H1 (cell line): ENCODE data around the gene SOCS7. TPM values are rescaled to one million over a fixed set of nuclear protein-coding genes. Genes with fewer than 3 reads are reported as not detected.

Experiments
- CTCF ChIA-PET: fragments of 300-600 bp; sonication (Branson Sonifier 250); formaldehyde crosslinking; loops from one replicate; lab custom pipeline; 2021; ENCODE audit not compliant: partially characterized antibody; lab: Charles Lee
- POLR2A ChIA-PET: fragments of 300-600 bp; sonication (Branson Sonifier 250); formaldehyde crosslinking; loops from one replicate; lab custom pipeline; 2021; ENCODE audit warnings: inconsistent platforms; ENCODE audit not compliant: partially characterized antibody; lab: Charles Lee
- DNase-seq, 2 experiments: peaks; one replicate each; pipeline versions ENCODE4 v3.0.0 to v3.0.0-alpha.2; 2010 to 2022; ENCODE audit warnings: low spot score in 2 of 2, low read depth in 1 of 2, mixed read lengths in 1 of 2
- FAIRE-seq: peaks from 2 replicates; lab custom pipeline; 2011; peaks lifted over from hg19 to GRCh38; lab: Jason Lieb, UNC
- H2AFZ ChIP-seq: 2 replicates; pipeline ENCODE4 v1.8.1; 2012; ENCODE audit warnings: low read length, inconsistent platforms
- H2AK5ac ChIP-seq: 2 replicates; pipeline ENCODE4 v1.6.1; 2013; ENCODE audit warnings: low read depth, low read length
- H2BK120ac ChIP-seq: replicated peaks from 2 replicates; pipeline ENCODE3; 2013; ENCODE audit warnings: low read depth, low read length, inconsistent platforms
- H2BK12ac ChIP-seq: 2 replicates; pipeline ENCODE4 v1.6.1; 2013; ENCODE audit warnings: low read depth, low read length
- H2BK15ac ChIP-seq: 2 replicates; pipeline ENCODE4 v1.6.1; 2013; ENCODE audit warnings: low read length
- H2BK20ac ChIP-seq: 2 replicates; pipeline ENCODE4 v1.6.1; 2013; ENCODE audit warnings: low read length
- H2BK5ac ChIP-seq: 2 replicates; pipeline ENCODE4 v1.6.1; 2013; ENCODE audit warnings: low read depth, low read length
- H3K14ac ChIP-seq: 2 replicates; pipeline ENCODE4 v1.6.1; 2013; ENCODE audit warnings: inconsistent platforms; ENCODE audit not compliant: insufficient read length
- H3K18ac ChIP-seq: 2 replicates; pipeline ENCODE4 v1.6.1; 2013; ENCODE audit warnings: low read length; ENCODE audit errors: extremely low read depth
- H3K23ac ChIP-seq: 2 replicates; pipeline ENCODE4 v1.6.1; 2013; ENCODE audit warnings: inconsistent platforms; ENCODE audit not compliant: insufficient read length
- H3K23me2 ChIP-seq: 2 replicates; pipeline ENCODE4 v1.6.1; 2013; ENCODE audit warnings: low read depth, low read length
- H3K27ac ChIP-seq: 2 replicates; pipeline ENCODE4 v1.6.1; 2011; ENCODE audit warnings: low read depth, low read length, inconsistent platforms
- H3K27me3 ChIP-seq, 4 experiments: replicated peaks in 1 of 4; 1 replicate in 1 of 4; 2 replicates in 3 of 4; pipeline versions ENCODE4 v1.6.1 to v1.8.1; 2011 to 2013; ENCODE audit warnings: low read length in 3 of 4, mild to moderate bottlenecking in 3 of 4, inconsistent platforms in 2 of 4, mixed read lengths in 2 of 4, moderate library complexity in 1 of 4; ENCODE audit not compliant: control insufficient read depth in 3 of 4, insufficient read depth in 3 of 4; ENCODE audit errors: extremely low read depth in 1 of 4
- H3K36me3 ChIP-seq, 4 experiments: 2 replicates each; pipeline versions ENCODE4 v1.6.1 to v1.8.1; 2011 to 2013; ENCODE audit warnings: mild to moderate bottlenecking in 4 of 4, low read length in 3 of 4, moderate library complexity in 2 of 4, control low read depth in 1 of 4, inconsistent platforms in 1 of 4; ENCODE audit not compliant: insufficient read depth in 4 of 4, control insufficient read depth in 2 of 4
- H3K4ac ChIP-seq: replicated peaks from 2 replicates; pipeline ENCODE3; 2013; ENCODE audit warnings: low read length, low read depth, mixed read lengths, inconsistent platforms; ENCODE audit not compliant: insufficient read length
- H3K4me1 ChIP-seq, 4 experiments: replicated peaks in 1 of 4; 1 replicate in 1 of 4; 2 replicates in 3 of 4; pipeline versions ENCODE4 v1.6.1 to v1.8.1; 2011 to 2013; ENCODE audit warnings: low read length in 3 of 4, inconsistent platforms in 2 of 4, mixed read lengths in 1 of 4; ENCODE audit not compliant: insufficient read depth in 4 of 4, control insufficient read depth in 3 of 4
- H3K4me2 ChIP-seq, 2 experiments: 2 replicates each; pipeline versions ENCODE4 v1.6.1 to v1.8.1; 2011 to 2013; ENCODE audit warnings: low read depth in 2 of 2, low read length in 2 of 2, control low read depth in 1 of 2, inconsistent platforms in 1 of 2, mild to moderate bottlenecking in 1 of 2; ENCODE audit not compliant: insufficient read depth in 1 of 2
- H3K4me3 ChIP-seq, 4 experiments: fragments of 200-600, 300-600 bp in 1 of 4; sonication (generic), shearing (Covaris generic), sonication (Bioruptor Twin) in 1 of 4; 2 replicates each; pipeline versions ENCODE4 v1.5.1 to v1.8.1; 2011 to 2016; ENCODE audit warnings: low read length in 4 of 4, low read depth in 3 of 4, control low read depth in 2 of 4, inconsistent platforms in 2 of 4, mild to moderate bottlenecking in 2 of 4, mixed read lengths in 1 of 4, moderate library complexity in 1 of 4; ENCODE audit not compliant: insufficient read depth in 2 of 4; ENCODE audit errors: extremely low read depth in 1 of 4
- H3K56ac ChIP-seq: replicated peaks from 2 replicates; pipeline ENCODE3; 2013; ENCODE audit warnings: low read depth, mild to moderate bottlenecking, mixed read lengths, low read length, inconsistent platforms; ENCODE audit not compliant: insufficient read length
- H3K79me1 ChIP-seq: 2 replicates; pipeline ENCODE4 v1.6.1; 2013; ENCODE audit warnings: low read depth, low read length, control low read depth
- H3K79me2 ChIP-seq, 2 experiments: 2 replicates each; pipeline versions ENCODE4 v1.6.1 to v1.8.1; 2012 to 2013; ENCODE audit warnings: low read length in 2 of 2, mild to moderate bottlenecking in 2 of 2, inconsistent platforms in 1 of 2; ENCODE audit not compliant: insufficient read depth in 2 of 2, control insufficient read depth in 1 of 2
- H3K9ac ChIP-seq, 4 experiments: replicated peaks in 1 of 4; 1 replicate in 1 of 4; 2 replicates in 3 of 4; pipeline versions ENCODE4 v1.6.1 to v1.8.1; 2011 to 2013; ENCODE audit warnings: low read depth in 3 of 4, low read length in 3 of 4, control low read depth in 2 of 4, mild to moderate bottlenecking in 2 of 4, moderate library complexity in 2 of 4, inconsistent platforms in 1 of 4; ENCODE audit errors: extremely low read depth in 1 of 4
- H3K9me3 ChIP-seq, 2 experiments: 2 replicates each; pipeline versions ENCODE4 v1.6.1 to v1.8.1; 2012 to 2013; ENCODE audit warnings: mild to moderate bottlenecking in 2 of 2, moderate library complexity in 2 of 2, control low read depth in 1 of 2, inconsistent platforms in 1 of 2, low read depth in 1 of 2, low read length in 1 of 2, mixed read lengths in 1 of 2; ENCODE audit not compliant: insufficient read depth in 2 of 2
- H4K20me1 ChIP-seq, 2 experiments: replicated peaks in 1 of 2; 2 replicates each; pipeline versions ENCODE3 to v1.8.1; 2011 to 2013; ENCODE audit warnings: inconsistent platforms in 2 of 2, low read length in 2 of 2, mild to moderate bottlenecking in 1 of 2; ENCODE audit not compliant: insufficient read depth in 2 of 2, control insufficient read depth in 1 of 2
- H4K5ac ChIP-seq: 2 replicates; pipeline ENCODE4 v1.6.1; 2013; ENCODE audit warnings: low read length, low read depth, mixed read lengths, inconsistent platforms; ENCODE audit not compliant: insufficient read length
- H4K8ac ChIP-seq: 2 replicates; pipeline ENCODE4 v1.8.0; 2013; ENCODE audit warnings: mild to moderate bottlenecking, moderate library complexity, low read length, inconsistent platforms; ENCODE audit not compliant: insufficient read depth; ENCODE audit errors: extremely low read depth
- H4K91ac ChIP-seq: replicated peaks from 2 replicates; pipeline ENCODE3; 2013; ENCODE audit warnings: low read length, mixed read lengths, inconsistent platforms; ENCODE audit not compliant: insufficient read length
- EGR1 ChIP-seq: IDR thresholded peaks from 2 replicates; pipeline ENCODE4 v1.6.1; 2011; ENCODE audit warnings: low read depth, low read length, borderline replicate concordance
- HDAC2 ChIP-seq, 2 experiments: fragments of 300-600 bp in 1 of 2; sonication (generic) in 1 of 2; IDR thresholded peaks; 2 replicates each; pipeline ENCODE4 v1.6.1; 2011 to 2012; ENCODE audit warnings: low read depth in 2 of 2, low read length in 2 of 2, mild to moderate bottlenecking in 2 of 2, moderate library complexity in 2 of 2, borderline replicate concordance in 1 of 2, inconsistent platforms in 1 of 2
- JUN ChIP-seq: IDR thresholded peaks from 2 replicates; pipeline ENCODE4 v1.6.1; 2011; ENCODE audit warnings: low read depth, mild to moderate bottlenecking, improper control_type of control experiment, low read length
- KDM4A ChIP-seq: IDR thresholded peaks from one replicate; pipeline ENCODE4 v1.7.1; 2012; ENCODE audit warnings: low read depth, mild to moderate bottlenecking, moderate library complexity, low read length, inconsistent platforms; ENCODE audit not compliant: severe bottlenecking
- RBBP5 ChIP-seq: IDR thresholded peaks from 2 replicates; pipeline ENCODE4 v1.7.1; 2012; ENCODE audit warnings: low read depth, mild to moderate bottlenecking, inconsistent platforms, low read length, moderate library complexity, borderline replicate concordance
- SUZ12 ChIP-seq: fragments of 200-600 bp; sonication (generic); IDR thresholded peaks from 2 replicates; pipeline ENCODE4 v1.6.1; 2012; ENCODE audit warnings: mild to moderate bottlenecking, inconsistent platforms, low read length, moderate library complexity, mixed read lengths
- TAF1 ChIP-seq: IDR thresholded peaks from 2 replicates; pipeline ENCODE4 v1.6.1; 2011; ENCODE audit warnings: mild to moderate bottlenecking, low read depth, low read length
- USF2 ChIP-seq: IDR thresholded peaks from 2 replicates; pipeline ENCODE4 v1.6.1; 2011; ENCODE audit warnings: low read length, improper control_type of control experiment
- ZNF274 ChIP-seq: IDR thresholded peaks from 2 replicates; pipeline ENCODE4 v1.7.0; 2012; ENCODE audit warnings: low read length, borderline replicate concordance; ENCODE audit errors: extremely low read depth
- WGBS, 2 experiments: shearing (Covaris generic) in 1 of 2; methylation state at CpG; one replicate each; pipeline versions ENCODE4 v1.1.6 to v1.1.7; 2013 to 2015; ENCODE audit warnings: low lambda C conversion rate in 2 of 2, mixed read lengths in 2 of 2, inconsistent platforms in 1 of 2, low coverage in 1 of 2, missing lambda C conversion rate in 1 of 2; ENCODE audit not compliant: insufficient replicate concordance in 2 of 2, insufficient coverage in 1 of 2, insufficient read length in 1 of 2; ENCODE audit errors: extremely low coverage in 1 of 2, missing lambda C conversion rate in 1 of 2; 5-methylcytosine and 5-hydroxymethylcytosine counted together
- polyA plus RNA-seq, 7 experiments: library from polyadenylated mRNA; depleted of rRNA in 3 of 7; stranded (reverse) in 5 of 7; unstranded in 2 of 7; fragments of >200 nt in 5 of 7; fragments of 200-250 nt in 2 of 7; gene quantifications; 1 replicate in 5 of 7; 2 replicates in 1 of 7; 4 replicates in 1 of 7; pipeline versions ENCODE4 v1.2.1 to v1.2.3, GENCODE V29; 2011 to 2013; ENCODE audit warnings: missing spikeins in 2 of 7, mixed read lengths in 2 of 7
- total RNA-seq: library from RNA; stranded (reverse); fragmentation: NEBNext Ultra II Directional; extraction: Animal tissue kit (Norgen Biotek cat#: 25700); gene quantifications from 2 replicates; pipeline ENCODE4 v1.2.1, GENCODE V29; 2021

SOCS7 gene
- total and polyA plus RNA-seq, 2 of the 8 experiments (the other 6 are each of a cell fraction or from before 2014, with no cell fraction given), result 13.5 to 26.9 TPM

- DNase-seq (peak in 1 of 2 experiments; percentile 73), FAIRE-seq (no peak)
- H2BK12ac ChIP-seq, result peak overlapping the region; percentile 100
- H2BK15ac ChIP-seq, result peak overlapping the region; percentile 9; the same call in 1 of the 2 replicates
- peak overlapping the region; percentile 47 to 65 (median 55) for H3K4me3 ChIP-seq
- H4K5ac ChIP-seq, result peak overlapping the region; percentile 38
- no peaks in the 10 kb centered on the region for H3K9me3 ChIP-seq
- ChIA-PET CTCF (interaction anchor here (0.9 to 24.5 kb wide), 10 partner anchors 9 to 144 kb away, joined by 3 to 400 read pairs (median 4); partner anchors contain the start of genes GPR179 and SOCS7), POLR2A (interaction anchor here (0.5 to 6.6 kb wide), 10 partner anchors 11 to 91 kb away, joined by 3 to 61 read pairs (median 4); partner anchors contain the start of genes GPR179 and SOCS7)
- no peak overlapping the region for H3K9ac ChIP-seq
- no peak overlapping the region for H2BK120ac ChIP-seq
- 0 out of 2 replicates have a peak overlapping the region, but pooled peaks have one; percentile 11 for H4K8ac ChIP-seq
- H3K23me2 ChIP-seq, result peaks cover 14% of the 10 kb centered on the region; the same call in 1 of the 2 replicates
- no peaks in the 10 kb centered on the region for H3K36me3 ChIP-seq
- H4K91ac ChIP-seq, result peak overlapping the region; percentile 72
- no peak overlapping the region for H3K14ac ChIP-seq
- H3K27ac ChIP-seq, result no peak overlapping the region
- H3K23ac ChIP-seq, result no peak overlapping the region
- H3K4me2 ChIP-seq, result peak overlapping the region; percentile 84 to 99
- H3K18ac ChIP-seq, result 0 out of 2 replicates have a peak overlapping the region, but pooled peaks have one; percentile 85
- peaks cover 0 to 6% of the 10 kb centered on the region in 2 experiments; a peak in 1 of 4 replicates for H3K79me2 ChIP-seq
- no peak overlapping the region for H2AK5ac ChIP-seq
- 7% methylated on average over 23 of the region's 78 CpGs; no CpG with 5 or more reads in 1 of the 2 experiments for WGBS, 2 experiments
- H3K79me1 ChIP-seq, result no peaks in the 10 kb centered on the region
- H2AFZ ChIP-seq, result peak overlapping the region; percentile 63; the same call in 1 of the 2 replicates
- peak overlapping the region; percentile 69; the same call in 1 of the 2 replicates for H2BK5ac ChIP-seq
- no peak overlapping the region for H3K4ac ChIP-seq
- no peaks in the 10 kb centered on the region for H4K20me1 ChIP-seq
- peaks cover 0 to 19% (median 7%) of the 10 kb centered on the region in 4 experiments; a peak in 4 of 7 replicates for H3K27me3 ChIP-seq
- H3K4me1 ChIP-seq, result peaks cover 15 to 65% (median 56%) of the 10 kb centered on the region in 4 experiments
- no peak overlapping the region for H2BK20ac ChIP-seq
- no peak overlapping the region for H3K56ac ChIP-seq
- TF ChIP-seq RBBP5 (no peak; the same call in 1 of the 2 replicates), ZNF274 (no peak), SUZ12 (no peak), TAF1 (no peak), JUN (no peak), USF2 (no peak), HDAC2 (IDR thresholded peaks at IDR 0.05; ENCODE audit: borderline replicate concordance in 1 of 2, low read depth in 2 of 2, low read length in 2 of 2) (no peak), KDM4A (peak; percentile 65), EGR1 (no peak)
These were observed 67.3 kb downstream of the SOCS7 start for GRCh38 chr17:38418693-38419507.
